ENCODE measurements around the gene BLTP3B.

Gene BLTP3B

GRCh38 chr12:100173111-100173510 lies 30.4 kb upstream of the BLTP3B start:
- no peak overlapping the region for H3K9ac ChIP-seq (ENCODE audit: low read depth, low read length)
- H3K9me3 ChIP-seq (ENCODE audit: control insufficient read depth, insufficient read depth, low read length) = no peaks in the 10 kb centered on the region
- no peak overlapping the region for H3K4me3 ChIP-seq (ENCODE audit: low read depth, low read length)
- H3K4me1 ChIP-seq (ENCODE audit: control insufficient read depth, insufficient read depth, low read length) = no peaks in the 10 kb centered on the region
- H3K27me3 ChIP-seq (ENCODE audit: control insufficient read depth, insufficient read depth, low read length) = no peaks in the 10 kb centered on the region
- no peaks in the 10 kb centered on the region for H3K36me3 ChIP-seq (ENCODE audit: control insufficient read depth, insufficient read depth, low read length)

- Histone ChIP-seq H3K9me3 (ENCODE audit: control insufficient read depth, insufficient read depth, low read length) (no peaks in the 10 kb centered on the region), H3K36me3 (ENCODE audit: control insufficient read depth, insufficient read depth, low read length) (peaks cover 7% of the 10 kb centered on the region), H3K4me1 (ENCODE audit: control insufficient read depth, insufficient read depth, low read length) (no peaks in the 10 kb centered on the region), H3K4me3 (ENCODE audit: low read depth, low read length) (no peak overlapping the region), H3K9ac (ENCODE audit: low read depth, low read length) (no peak overlapping the region), H3K27me3 (ENCODE audit: control insufficient read depth, insufficient read depth, low read length) (no peaks in the 10 kb centered on the region)
Measured at GRCh38 chr12:100171248-100171647, 28.6 kb upstream of the BLTP3B start.

GRCh38 chr12:100170313-100170858 lies 27.7 kb upstream of the BLTP3B start:
- Histone ChIP-seq H3K9ac (ENCODE audit: low read depth, low read length) (no peak overlapping the region), H3K9me3 (ENCODE audit: control insufficient read depth, insufficient read depth, low read length) (no peaks in the 10 kb centered on the region), H3K4me3 (ENCODE audit: low read depth, low read length) (no peak overlapping the region), H3K36me3 (ENCODE audit: control insufficient read depth, insufficient read depth, low read length) (peaks cover 12% of the 10 kb centered on the region), H3K27me3 (ENCODE audit: control insufficient read depth, insufficient read depth, low read length) (no peaks in the 10 kb centered on the region), H3K4me1 (ENCODE audit: control insufficient read depth, insufficient read depth, low read length) (no peaks in the 10 kb centered on the region)

- H3K4me1 ChIP-seq (ENCODE audit: control insufficient read depth, insufficient read depth, low read length) = peaks cover 4% of the 10 kb centered on the region
- H3K4me3 ChIP-seq (ENCODE audit: low read depth, low read length) = no peak overlapping the region
- no peak overlapping the region for H3K9ac ChIP-seq (ENCODE audit: low read depth, low read length)
- peaks cover 13% of the 10 kb centered on the region for H3K36me3 ChIP-seq (ENCODE audit: control insufficient read depth, insufficient read depth, low read length)
- H3K27me3 ChIP-seq (ENCODE audit: control insufficient read depth, insufficient read depth, low read length) = no peaks in the 10 kb centered on the region
- H3K9me3 ChIP-seq (ENCODE audit: control insufficient read depth, insufficient read depth, low read length) = no peaks in the 10 kb centered on the region
Measured at GRCh38 chr12:100169345-100169744, 26.7 kb upstream of the BLTP3B start.

GRCh38 chr12:100168562-100168961 lies 25.9 kb upstream of the BLTP3B start:
- Histone ChIP-seq H3K27me3 (ENCODE audit: control insufficient read depth, insufficient read depth, low read length) (no peaks in the 10 kb centered on the region), H3K9me3 (ENCODE audit: control insufficient read depth, insufficient read depth, low read length) (no peaks in the 10 kb centered on the region), H3K9ac (ENCODE audit: low read depth, low read length) (no peak overlapping the region), H3K36me3 (ENCODE audit: control insufficient read depth, insufficient read depth, low read length) (peaks cover 13% of the 10 kb centered on the region), H3K4me1 (ENCODE audit: control insufficient read depth, insufficient read depth, low read length) (peaks cover 7% of the 10 kb centered on the region), H3K4me3 (ENCODE audit: low read depth, low read length) (no peak overlapping the region)

GRCh38 chr12:100166232-100166631 lies 23.6 kb upstream of the BLTP3B start:
- H3K27me3 ChIP-seq (ENCODE audit: control insufficient read depth, insufficient read depth, low read length) = no peaks in the 10 kb centered on the region
- H3K36me3 ChIP-seq (ENCODE audit: control insufficient read depth, insufficient read depth, low read length) = peaks cover 13% of the 10 kb centered on the region
- H3K4me1 ChIP-seq (ENCODE audit: control insufficient read depth, insufficient read depth, low read length) = peaks cover 7% of the 10 kb centered on the region
- no peak overlapping the region for H3K4me3 ChIP-seq (ENCODE audit: low read depth, low read length)
- H3K9me3 ChIP-seq (ENCODE audit: control insufficient read depth, insufficient read depth, low read length) = no peaks in the 10 kb centered on the region
- no peak overlapping the region for H3K9ac ChIP-seq (ENCODE audit: low read depth, low read length)

GRCh38 chr12:100165356-100165755 lies 22.7 kb upstream of the BLTP3B start:
- Histone ChIP-seq H3K4me1 (ENCODE audit: control insufficient read depth, insufficient read depth, low read length) (peaks cover 7% of the 10 kb centered on the region), H3K9ac (ENCODE audit: low read depth, low read length) (no peak overlapping the region), H3K36me3 (ENCODE audit: control insufficient read depth, insufficient read depth, low read length) (peaks cover 13% of the 10 kb centered on the region), H3K4me3 (ENCODE audit: low read depth, low read length) (no peak overlapping the region), H3K9me3 (ENCODE audit: control insufficient read depth, insufficient read depth, low read length) (no peaks in the 10 kb centered on the region), H3K27me3 (ENCODE audit: control insufficient read depth, insufficient read depth, low read length) (no peaks in the 10 kb centered on the region)

- Histone ChIP-seq H3K4me1 (ENCODE audit: control insufficient read depth, insufficient read depth, low read length) (peaks cover 7% of the 10 kb centered on the region), H3K4me3 (ENCODE audit: low read depth, low read length) (peak overlapping the region; percentile 30), H3K9ac (ENCODE audit: low read depth, low read length) (no peak overlapping the region), H3K9me3 (ENCODE audit: control insufficient read depth, insufficient read depth, low read length) (no peaks in the 10 kb centered on the region), H3K27me3 (ENCODE audit: control insufficient read depth, insufficient read depth, low read length) (no peaks in the 10 kb centered on the region), H3K36me3 (ENCODE audit: control insufficient read depth, insufficient read depth, low read length) (peaks cover 13% of the 10 kb centered on the region)
Measured at GRCh38 chr12:100164153-100164704, 21.6 kb upstream of the BLTP3B start.

- peaks cover 13% of the 10 kb centered on the region for H3K36me3 ChIP-seq (ENCODE audit: control insufficient read depth, insufficient read depth, low read length)
- no peaks in the 10 kb centered on the region for H3K9me3 ChIP-seq (ENCODE audit: control insufficient read depth, insufficient read depth, low read length)
- H3K4me3 ChIP-seq (ENCODE audit: low read depth, low read length) = peak overlapping the region; percentile 30
- no peaks in the 10 kb centered on the region for H3K27me3 ChIP-seq (ENCODE audit: control insufficient read depth, insufficient read depth, low read length)
- H3K4me1 ChIP-seq (ENCODE audit: control insufficient read depth, insufficient read depth, low read length) = peaks cover 7% of the 10 kb centered on the region
- no peak overlapping the region for H3K9ac ChIP-seq (ENCODE audit: low read depth, low read length)
Measured at GRCh38 chr12:100163416-100164152, 20.9 kb upstream of the BLTP3B start.

GRCh38 chr12:100159391-100160104 lies 16.9 kb upstream of the BLTP3B start:
- Histone ChIP-seq H3K27me3 (ENCODE audit: control insufficient read depth, insufficient read depth, low read length) (no peaks in the 10 kb centered on the region), H3K9me3 (ENCODE audit: control insufficient read depth, insufficient read depth, low read length) (no peaks in the 10 kb centered on the region), H3K36me3 (ENCODE audit: control insufficient read depth, insufficient read depth, low read length) (no peaks in the 10 kb centered on the region), H3K4me1 (ENCODE audit: control insufficient read depth, insufficient read depth, low read length) (peaks cover 6% of the 10 kb centered on the region), H3K4me3 (ENCODE audit: low read depth, low read length) (no peak overlapping the region), H3K9ac (ENCODE audit: low read depth, low read length) (no peak overlapping the region)

- Histone ChIP-seq H3K27me3 (ENCODE audit: control insufficient read depth, insufficient read depth, low read length) (no peaks in the 10 kb centered on the region), H3K9me3 (ENCODE audit: control insufficient read depth, insufficient read depth, low read length) (no peaks in the 10 kb centered on the region), H3K36me3 (ENCODE audit: control insufficient read depth, insufficient read depth, low read length) (no peaks in the 10 kb centered on the region), H3K4me1 (ENCODE audit: control insufficient read depth, insufficient read depth, low read length) (peaks cover 2% of the 10 kb centered on the region), H3K4me3 (ENCODE audit: low read depth, low read length) (no peak overlapping the region), H3K9ac (ENCODE audit: low read depth, low read length) (no peak overlapping the region)
Measured at GRCh38 chr12:100158535-100158934, 15.9 kb upstream of the BLTP3B start.
